ENCODE results near the gene ITGB5. TPM values are rescaled to one million over a fixed set of nuclear protein-coding genes. Genes with fewer than 3 reads are reported as not detected.

The ITGB5 gene
- total RNA-seq, 1 experiment from 2014 or later, result 77.8 TPM

DNA sequence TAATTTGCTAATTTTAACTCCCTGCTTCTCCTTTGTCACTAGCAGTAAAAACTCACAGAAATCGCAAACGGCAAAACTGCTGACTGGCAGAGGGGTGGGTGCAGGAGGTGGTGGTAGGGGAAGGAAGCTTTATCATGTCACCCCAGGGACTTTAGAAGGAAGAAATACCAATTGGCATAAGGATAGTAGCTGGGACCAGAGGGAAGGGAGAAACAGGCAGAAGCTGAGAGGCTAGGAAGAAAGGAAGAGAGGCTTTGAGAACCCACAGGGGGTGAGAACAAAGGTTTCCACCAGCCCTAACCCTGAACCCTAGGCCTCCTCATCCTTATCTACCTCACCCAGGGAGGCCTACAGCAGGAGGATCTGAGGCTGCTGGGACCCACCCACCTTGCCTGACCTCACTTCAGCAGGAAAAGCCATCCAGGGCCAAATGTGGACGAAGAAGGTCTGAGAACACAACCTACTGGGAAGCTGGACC lies 10.7 kb downstream of the ITGB5 start:
- Histone ChIP-seq H3K27me3 (ENCODE audit: insufficient read depth, low read length) (no peaks in the 10 kb centered on the region), H2AFZ (ENCODE audit: low read depth, low read length, poor library complexity, severe bottlenecking) (no peak overlapping the region), H3K9ac (ENCODE audit: low read length) (no peak overlapping the region), H4K20me1 (ENCODE audit: insufficient read depth) (no peaks in the 10 kb centered on the region), H3K9me3 (ENCODE audit: control insufficient read depth in 1 of 2, insufficient read depth in 1 of 2, low read depth in 1 of 2, low read length in 2 of 2) (no peaks in the 10 kb centered on the region), H3K9me2 (ENCODE audit: insufficient read depth) (no peaks in the 10 kb centered on the region), H3K4me2 (ENCODE audit: low read length) (peak overlapping the region; percentile 69), H3K27ac (ENCODE audit: low read depth, low read length) (no peak overlapping the region), H3K36me3 (ENCODE audit: control insufficient read depth in 1 of 2, insufficient read depth in 2 of 2, low read length in 2 of 2) (0 out of 4 replicates have a peak, but pooled peaks cover 0 to 2% of the 10 kb centered on the region in 2 experiments), H3K4me1 (ENCODE audit: control insufficient read depth in 1 of 2, insufficient read depth in 2 of 2, low read length in 2 of 2) (peaks cover 56 to 61% of the 10 kb centered on the region in 2 experiments), H3K79me2 (ENCODE audit: insufficient read depth, low read length) (peaks cover 17% of the 10 kb centered on the region), H3K4me3 (replicated peaks in 1 of 2; ENCODE audit: low read depth in 1 of 2, low read length in 2 of 2) (no peak overlapping the region)
- ChIA-PET POLR2A (interaction anchor here (0.8 to 1.4 kb wide), 2 partner anchors 9 to 64 kb away, joined by 3 read pairs; no protein-coding TSS in a partner anchor), RAD21 (ENCODE audit: low non-redundant PET in 1 of 2, low total read pairs in 2 of 2, uncharacterized antibody in 2 of 2, unreplicated experiment in 2 of 2) (interaction anchor here in 1 of 2 experiments (0.7 kb wide), 1 partner anchor 72 kb away, joined by 4 read pairs; no protein-coding TSS in a partner anchor), CTCF (interaction anchor here (0.7 to 1.2 kb wide), 3 partner anchors 15 to 515 kb away, joined by 3 to 4 read pairs (median 3); no protein-coding TSS in a partner anchor)
- BruUV-seq (replicated peaks), result no TSS peak
- DNase-seq (ENCODE audit: low read depth, low spot score) (no peak), ATAC-seq (no peak)
- intact Hi-C loops (cut with micrococcal nuclease), result no loop called here
- TF ChIP-seq, protein P1, sequence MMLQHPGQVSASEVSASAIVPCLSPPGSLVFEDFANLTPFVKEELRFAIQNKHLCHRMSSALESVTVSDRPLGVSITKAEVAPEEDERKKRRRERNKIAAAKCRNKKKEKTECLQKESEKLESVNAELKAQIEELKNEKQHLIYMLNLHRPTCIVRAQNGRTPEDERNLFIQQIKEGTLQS (IDR thresholded peaks at IDR 0.05), result no peak
- no peak for TF ChIP-seq SP1 (IDR thresholded peaks at IDR 0.05; ENCODE audit: low read depth)
- TF ChIP-seq TCF7L2 (IDR thresholded peaks at IDR 0.05; ENCODE audit: borderline replicate concordance, extremely low read depth, insufficient read depth, insufficient read length), result peak; percentile 19
- TF ChIP-seq YY1 (IDR thresholded peaks at IDR 0.05; ENCODE audit: extremely low read depth, insufficient replicate concordance, low read depth, low read length), result no peak
- TF ChIP-seq SIN3A (IDR thresholded peaks at IDR 0.05; ENCODE audit: low read depth), result no peak
- TF ChIP-seq POLR2A (IDR thresholded peaks at IDR 0.05; ENCODE audit: borderline replicate concordance, extremely low read depth, insufficient read depth, insufficient read length), result no peak

- CTCF ChIA-PET, result no interaction called here
- H3K4me1 ChIP-seq (ENCODE audit: control insufficient read depth in 1 of 2, insufficient read depth in 2 of 2, low read length in 2 of 2), result peaks cover 28 to 29% of the 10 kb centered on the region in 2 experiments
Measured at GRCh38 chr3:124873226-124873625, 13.9 kb downstream of the ITGB5 start.

More at GRCh38 chr3:124873226-124873625, 13.9 kb downstream of the ITGB5 start:
- no TSS peak for BruUV-seq (replicated peaks)
- Histone ChIP-seq H3K4me3 (replicated peaks in 1 of 2; ENCODE audit: low read depth in 1 of 2, low read length in 2 of 2) (no peak overlapping the region), H3K79me2 (ENCODE audit: insufficient read depth, low read length) (peaks cover 14% of the 10 kb centered on the region), H3K9me3 (ENCODE audit: control insufficient read depth in 1 of 2, insufficient read depth in 1 of 2, low read depth in 1 of 2, low read length in 2 of 2) (no peaks in the 10 kb centered on the region), H3K27me3 (ENCODE audit: insufficient read depth, low read length) (no peaks in the 10 kb centered on the region), H4K20me1 (ENCODE audit: insufficient read depth) (no peaks in the 10 kb centered on the region), H3K9ac (ENCODE audit: low read length) (no peak overlapping the region), H2AFZ (ENCODE audit: low read depth, low read length, poor library complexity, severe bottlenecking) (no peak overlapping the region), H3K4me2 (ENCODE audit: low read length) (no peak overlapping the region), H3K27ac (ENCODE audit: low read depth, low read length) (no peak overlapping the region), H3K9me2 (ENCODE audit: insufficient read depth) (no peaks in the 10 kb centered on the region), H3K36me3 (ENCODE audit: control insufficient read depth in 1 of 2, insufficient read depth in 2 of 2, low read length in 2 of 2) (peaks cover 0 to 4% of the 10 kb centered on the region in 2 experiments; a peak in 1 of 4 replicates)
- RAD21 ChIA-PET (ENCODE audit: low non-redundant PET in 1 of 2, low total read pairs in 2 of 2, uncharacterized antibody in 2 of 2, unreplicated experiment in 2 of 2), result no interaction called here
- POLR2A ChIA-PET, result no interaction called here
- DNase-seq (ENCODE audit: low read depth, low spot score) (no peak), ATAC-seq (no peak)
- TF ChIP-seq, protein P2, sequence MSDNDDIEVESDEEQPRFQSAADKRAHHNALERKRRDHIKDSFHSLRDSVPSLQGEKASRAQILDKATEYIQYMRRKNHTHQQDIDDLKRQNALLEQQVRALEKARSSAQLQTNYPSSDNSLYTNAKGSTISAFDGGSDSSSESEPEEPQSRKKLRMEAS (IDR thresholded peaks at IDR 0.05), result no peak
- TF ChIP-seq CBX3 (IDR thresholded peaks at IDR 0.05; ENCODE audit: low read depth), result no peak
- TF ChIP-seq, protein P3, sequence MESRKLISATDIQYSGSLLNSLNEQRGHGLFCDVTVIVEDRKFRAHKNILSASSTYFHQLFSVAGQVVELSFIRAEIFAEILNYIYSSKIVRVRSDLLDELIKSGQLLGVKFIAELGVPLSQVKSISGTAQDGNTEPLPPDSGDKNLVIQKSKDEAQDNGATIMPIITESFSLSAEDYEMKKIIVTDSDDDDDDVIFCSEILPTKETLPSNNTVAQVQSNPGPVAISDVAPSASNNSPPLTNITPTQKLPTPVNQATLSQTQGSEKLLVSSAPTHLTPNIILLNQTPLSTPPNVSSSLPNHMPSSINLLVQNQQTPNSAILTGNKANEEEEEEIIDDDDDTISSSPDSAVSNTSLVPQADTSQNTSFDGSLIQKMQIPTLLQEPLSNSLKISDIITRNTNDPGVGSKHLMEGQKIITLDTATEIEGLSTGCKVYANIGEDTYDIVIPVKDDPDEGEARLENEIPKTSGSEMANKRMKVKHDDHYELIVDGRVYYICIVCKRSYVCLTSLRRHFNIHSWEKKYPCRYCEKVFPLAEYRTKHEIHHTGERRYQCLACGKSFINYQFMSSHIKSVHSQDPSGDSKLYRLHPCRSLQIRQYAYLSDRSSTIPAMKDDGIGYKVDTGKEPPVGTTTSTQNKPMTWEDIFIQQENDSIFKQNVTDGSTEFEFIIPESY (IDR thresholded peaks at IDR 0.05; ENCODE audit: extremely low read depth, insufficient replicate concordance, low read length), result no peak
- TF ChIP-seq, protein P4, sequence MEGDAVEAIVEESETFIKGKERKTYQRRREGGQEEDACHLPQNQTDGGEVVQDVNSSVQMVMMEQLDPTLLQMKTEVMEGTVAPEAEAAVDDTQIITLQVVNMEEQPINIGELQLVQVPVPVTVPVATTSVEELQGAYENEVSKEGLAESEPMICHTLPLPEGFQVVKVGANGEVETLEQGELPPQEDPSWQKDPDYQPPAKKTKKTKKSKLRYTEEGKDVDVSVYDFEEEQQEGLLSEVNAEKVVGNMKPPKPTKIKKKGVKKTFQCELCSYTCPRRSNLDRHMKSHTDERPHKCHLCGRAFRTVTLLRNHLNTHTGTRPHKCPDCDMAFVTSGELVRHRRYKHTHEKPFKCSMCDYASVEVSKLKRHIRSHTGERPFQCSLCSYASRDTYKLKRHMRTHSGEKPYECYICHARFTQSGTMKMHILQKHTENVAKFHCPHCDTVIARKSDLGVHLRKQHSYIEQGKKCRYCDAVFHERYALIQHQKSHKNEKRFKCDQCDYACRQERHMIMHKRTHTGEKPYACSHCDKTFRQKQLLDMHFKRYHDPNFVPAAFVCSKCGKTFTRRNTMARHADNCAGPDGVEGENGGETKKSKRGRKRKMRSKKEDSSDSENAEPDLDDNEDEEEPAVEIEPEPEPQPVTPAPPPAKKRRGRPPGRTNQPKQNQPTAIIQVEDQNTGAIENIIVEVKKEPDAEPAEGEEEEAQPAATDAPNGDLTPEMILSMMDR (IDR thresholded peaks at IDR 0.05 in 2 of 3, conservative IDR thresholded peaks at IDR 0.05 in 1 of 3; ENCODE audit: borderline replicate concordance in 1 of 3, insufficient read depth in 1 of 3, low read depth in 2 of 3, low read length in 2 of 3), result no peak
- intact Hi-C loops (cut with micrococcal nuclease), result no loop called here
